Measurements from ENCODE around the gene ACSM3. TPM values are rescaled to one million over a fixed set of nuclear protein-coding genes. Genes with fewer than 3 reads are reported as not detected.

Gene ACSM3
- total and polyA plus RNA-seq, 2 experiments from 2014 or later: 0.65 to 1.7 TPM

DNA sequence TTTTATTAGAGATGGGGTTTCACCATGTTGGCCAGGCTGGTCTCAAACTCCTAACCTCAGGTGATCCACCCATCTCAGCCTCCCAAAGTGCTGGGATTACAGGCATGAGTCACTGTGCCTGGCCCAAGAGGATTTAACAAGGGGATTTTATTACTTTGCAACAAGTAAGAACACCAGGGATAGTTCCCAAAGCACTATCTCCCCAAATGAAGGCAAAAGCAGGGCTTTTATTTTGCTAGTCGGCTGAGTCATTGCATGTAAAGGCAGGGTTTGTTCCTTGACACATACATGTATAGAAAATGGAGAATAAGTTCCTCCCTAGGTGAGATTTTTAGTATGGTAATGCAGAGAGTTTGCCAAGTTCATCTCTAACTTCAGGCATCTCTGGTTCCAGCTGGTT, 66.6 kb downstream of the ACSM3 start:
- Histone ChIP-seq H3K4me3 (no peak overlapping the region), H3K4me1 (ENCODE audit: insufficient read depth) (peaks cover 8% of the 10 kb centered on the region; the same call in 1 of the 2 replicates), H3K27me3 (replicated peaks; ENCODE audit: insufficient read depth) (no peaks in the 10 kb centered on the region), H3K4me2 (ENCODE audit: unreplicated experiment) (no peak overlapping the region), H3K79me2 (ENCODE audit: insufficient read depth) (no peaks in the 10 kb centered on the region), H3K9ac (no peak overlapping the region), H3K9me2 (ENCODE audit: insufficient read depth) (no peaks in the 10 kb centered on the region), H3K36me3 (ENCODE audit: low read depth) (0 out of 2 replicates have a peak, but pooled peaks cover 12% of the 10 kb centered on the region), H2AFZ (no peak overlapping the region), H3K27ac (no peak overlapping the region), H4K20me1 (ENCODE audit: insufficient read depth) (no peaks in the 10 kb centered on the region), H3K9me3 (ENCODE audit: low read depth) (no peaks in the 10 kb centered on the region), H3F3A (ENCODE audit: insufficient read depth) (no peaks in the 10 kb centered on the region)
- WGBS, 2 experiments (ENCODE audit: low coverage in 1 of 2, low lambda C conversion rate in 2 of 2, missing lambda C conversion rate in 2 of 2): 25 to 42% methylated on average over 1 of the region's 1 CpG
- no peak for DNase-seq
- no peak for TF ChIP-seq EZH2 (IDR thresholded peaks at IDR 0.05; ENCODE audit: insufficient read depth, poor library complexity, severe bottlenecking)
- no peak for TF ChIP-seq EZH2phosphoT487 (IDR thresholded peaks at IDR 0.05; ENCODE audit: insufficient read depth, low read depth)
- in situ Hi-C loops (cut with MboI): no loop called here

DNA sequence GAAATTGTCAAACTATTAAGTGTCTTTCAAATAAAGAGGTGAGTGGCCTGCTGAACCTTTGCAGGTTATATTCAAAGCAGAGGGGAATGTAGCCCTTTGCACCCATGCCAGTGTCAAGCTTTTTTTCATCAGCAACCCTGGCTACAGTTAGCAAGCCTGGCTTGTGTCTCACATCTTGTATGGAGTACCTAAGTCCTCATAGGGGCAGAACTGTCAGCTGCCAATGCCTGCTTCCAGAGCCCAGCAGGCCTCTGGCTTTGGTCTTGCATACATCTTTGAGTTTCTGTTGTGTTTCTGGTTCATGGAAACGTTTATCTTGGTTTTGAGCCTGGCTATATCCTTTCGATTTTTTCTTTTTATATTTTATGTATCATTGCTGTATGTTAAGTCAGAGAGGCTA, 69.3 kb downstream of the ACSM3 start:
- Histone ChIP-seq H2AFZ (no peak overlapping the region), H3F3A (ENCODE audit: insufficient read depth) (no peaks in the 10 kb centered on the region), H3K4me3 (no peak overlapping the region), H3K4me2 (ENCODE audit: unreplicated experiment) (no peak overlapping the region), H3K36me3 (ENCODE audit: low read depth) (0 out of 2 replicates have a peak, but pooled peaks cover 5% of the 10 kb centered on the region), H3K9ac (no peak overlapping the region), H3K27ac (no peak overlapping the region), H3K9me2 (ENCODE audit: insufficient read depth) (no peaks in the 10 kb centered on the region), H3K9me3 (ENCODE audit: low read depth) (no peaks in the 10 kb centered on the region), H3K4me1 (ENCODE audit: insufficient read depth) (peaks cover 8% of the 10 kb centered on the region; the same call in 1 of the 2 replicates), H4K20me1 (ENCODE audit: insufficient read depth) (no peaks in the 10 kb centered on the region), H3K79me2 (ENCODE audit: insufficient read depth) (no peaks in the 10 kb centered on the region), H3K27me3 (replicated peaks; ENCODE audit: insufficient read depth) (no peaks in the 10 kb centered on the region)
- in situ Hi-C loops (cut with MboI): no loop called here
- TF ChIP-seq EZH2phosphoT487 (IDR thresholded peaks at IDR 0.05; ENCODE audit: insufficient read depth, low read depth): no peak
- TF ChIP-seq EZH2 (IDR thresholded peaks at IDR 0.05; ENCODE audit: insufficient read depth, poor library complexity, severe bottlenecking): no peak
- no peak for DNase-seq
- WGBS, 2 experiments (ENCODE audit: low coverage in 1 of 2, low lambda C conversion rate in 2 of 2, missing lambda C conversion rate in 2 of 2): 80% methylated on average over 2 of the region's 2 CpGs

GRCh38 chr16:20838240-20838639, 74.4 kb downstream of the ACSM3 start:
- Histone ChIP-seq H3K4me2 (ENCODE audit: unreplicated experiment) (no peak overlapping the region), H4K20me1 (ENCODE audit: insufficient read depth) (no peaks in the 10 kb centered on the region), H3K9me3 (ENCODE audit: low read depth) (no peaks in the 10 kb centered on the region), H3K79me2 (ENCODE audit: insufficient read depth) (no peaks in the 10 kb centered on the region), H3F3A (ENCODE audit: insufficient read depth) (no peaks in the 10 kb centered on the region), H3K27me3 (replicated peaks; ENCODE audit: insufficient read depth) (no peaks in the 10 kb centered on the region), H3K9ac (no peak overlapping the region), H3K36me3 (ENCODE audit: low read depth) (no peaks in the 10 kb centered on the region; the same call in 1 of the 2 replicates), H2AFZ (no peak overlapping the region), H3K4me1 (ENCODE audit: insufficient read depth) (no peaks in the 10 kb centered on the region), H3K4me3 (no peak overlapping the region), H3K9me2 (ENCODE audit: insufficient read depth) (no peaks in the 10 kb centered on the region), H3K27ac (no peak overlapping the region)
- in situ Hi-C loops (cut with MboI): no loop called here
- WGBS, 2 experiments (ENCODE audit: low coverage in 1 of 2, low lambda C conversion rate in 2 of 2, missing lambda C conversion rate in 2 of 2): 89 to 91% methylated on average over 1 of the region's 1 CpG
- TF ChIP-seq EZH2 (IDR thresholded peaks at IDR 0.05; ENCODE audit: insufficient read depth, poor library complexity, severe bottlenecking): no peak
- no peak for TF ChIP-seq EZH2phosphoT487 (IDR thresholded peaks at IDR 0.05; ENCODE audit: insufficient read depth, low read depth)
- no peak for DNase-seq

GRCh38 chr16:20839504-20839903, 75.7 kb downstream of the ACSM3 start:
- Histone ChIP-seq H3F3A (ENCODE audit: insufficient read depth) (no peaks in the 10 kb centered on the region), H3K4me1 (ENCODE audit: insufficient read depth) (no peaks in the 10 kb centered on the region), H3K4me3 (no peak overlapping the region), H3K9me3 (ENCODE audit: low read depth) (no peaks in the 10 kb centered on the region), H3K36me3 (ENCODE audit: low read depth) (no peaks in the 10 kb centered on the region; the same call in 1 of the 2 replicates), H3K9ac (no peak overlapping the region), H2AFZ (no peak overlapping the region), H3K4me2 (ENCODE audit: unreplicated experiment) (no peak overlapping the region), H3K79me2 (ENCODE audit: insufficient read depth) (no peaks in the 10 kb centered on the region), H3K9me2 (ENCODE audit: insufficient read depth) (no peaks in the 10 kb centered on the region), H4K20me1 (ENCODE audit: insufficient read depth) (no peaks in the 10 kb centered on the region), H3K27ac (no peak overlapping the region), H3K27me3 (replicated peaks; ENCODE audit: insufficient read depth) (no peaks in the 10 kb centered on the region)
- in situ Hi-C loops (cut with MboI): no loop called here
- 97 to 100% methylated on average over 2 of the region's 2 CpGs for WGBS, 2 experiments (ENCODE audit: low coverage in 1 of 2, low lambda C conversion rate in 2 of 2, missing lambda C conversion rate in 2 of 2)
- no peak for DNase-seq
- TF ChIP-seq EZH2 (IDR thresholded peaks at IDR 0.05; ENCODE audit: insufficient read depth, poor library complexity, severe bottlenecking) (no peak), EZH2phosphoT487 (IDR thresholded peaks at IDR 0.05; ENCODE audit: insufficient read depth, low read depth) (no peak)

DNA sequence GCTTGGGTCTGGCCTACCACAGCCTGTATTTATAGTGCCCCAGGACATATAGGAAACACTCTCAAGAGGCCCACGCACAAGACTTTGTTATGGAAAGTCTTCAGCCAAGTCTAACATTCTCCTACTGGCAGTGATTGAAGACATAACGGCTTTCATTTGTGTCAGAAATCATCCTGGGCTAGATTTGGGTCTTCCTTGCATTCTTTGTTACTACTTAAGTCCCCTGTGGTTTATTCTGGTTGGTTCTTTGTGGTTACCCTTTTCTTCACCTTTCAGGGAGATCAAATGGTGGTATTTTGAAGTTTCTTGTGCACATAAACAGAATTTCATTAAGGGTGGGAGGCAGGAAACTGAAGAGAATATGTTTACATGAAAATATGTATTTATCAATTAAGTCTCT, 80.2 kb downstream of the ACSM3 start:
- H3K4me1 ChIP-seq (ENCODE audit: insufficient read depth): no peaks in the 10 kb centered on the region
- H3K36me3 ChIP-seq (ENCODE audit: low read depth): no peaks in the 10 kb centered on the region; the same call in 1 of the 2 replicates
- H3K27me3 ChIP-seq (replicated peaks; ENCODE audit: insufficient read depth): no peaks in the 10 kb centered on the region
- H3K79me2 ChIP-seq (ENCODE audit: insufficient read depth): no peaks in the 10 kb centered on the region
- H3F3A ChIP-seq (ENCODE audit: insufficient read depth): 0 out of 2 replicates have a peak, but pooled peaks cover 2% of the 10 kb centered on the region
- H3K27ac ChIP-seq: no peak overlapping the region
- no peak for TF ChIP-seq EZH2phosphoT487 (IDR thresholded peaks at IDR 0.05; ENCODE audit: insufficient read depth, low read depth)
- no peak for TF ChIP-seq EZH2 (IDR thresholded peaks at IDR 0.05; ENCODE audit: insufficient read depth, poor library complexity, severe bottlenecking)
- H4K20me1 ChIP-seq (ENCODE audit: insufficient read depth): no peaks in the 10 kb centered on the region
- in situ Hi-C loops (cut with MboI): no loop called here
- H3K9me3 ChIP-seq (ENCODE audit: low read depth): no peaks in the 10 kb centered on the region
- WGBS, 2 experiments (ENCODE audit: low coverage in 1 of 2, low lambda C conversion rate in 2 of 2, missing lambda C conversion rate in 2 of 2): 95 to 98% methylated on average over 2 of the region's 2 CpGs
- no peak overlapping the region for H2AFZ ChIP-seq
- no peaks in the 10 kb centered on the region for H3K9me2 ChIP-seq (ENCODE audit: insufficient read depth)
- H3K4me2 ChIP-seq (ENCODE audit: unreplicated experiment): no peak overlapping the region
- DNase-seq: no peak
- H3K9ac ChIP-seq: no peak overlapping the region
- no peak overlapping the region for H3K4me3 ChIP-seq
